Measurements from ENCODE around the gene KY. TPM values are rescaled to one million over a fixed set of nuclear protein-coding genes. Genes with fewer than 3 reads are reported as not detected.

The KY gene
- total RNA-seq, 1 donor from 2014 or later, result 0.12 TPM

GRCh38 chr3:134663721-134664456 is 13.1 kb upstream of the KY start:
- Mint-ChIP-seq H3K36me3 (ENCODE audit: low read depth) (peaks cover 2% of the 10 kb centered on the region), H3K4me1 (ENCODE audit: low read depth) (no peaks in the 10 kb centered on the region), H3K4me3 (ENCODE audit: unreplicated experiment) (no peak overlapping the region), H3K27me3 (ENCODE audit: low read depth) (peaks cover 3% of the 10 kb centered on the region), H3K9me3 (ENCODE audit: low read depth) (peaks cover 5% of the 10 kb centered on the region), H3K27ac (ENCODE audit: unreplicated experiment) (peak overlapping the region; percentile 71)
- no peak for TF ChIP-seq CTCF (IDR thresholded peaks at IDR 0.05)
- no peak for DNase-seq (ENCODE audit: low spot score)

- no peak for DNase-seq (ENCODE audit: low spot score)
- no peaks in the 10 kb centered on the region for H3K4me1 Mint-ChIP-seq (ENCODE audit: low read depth)
- peaks cover 5% of the 10 kb centered on the region for H3K9me3 Mint-ChIP-seq (ENCODE audit: low read depth)
- TF ChIP-seq CTCF (IDR thresholded peaks at IDR 0.05), result no peak
- H3K27ac Mint-ChIP-seq (ENCODE audit: unreplicated experiment), result no peak overlapping the region
- peaks cover 6% of the 10 kb centered on the region for H3K27me3 Mint-ChIP-seq (ENCODE audit: low read depth)
- H3K36me3 Mint-ChIP-seq (ENCODE audit: low read depth), result peaks cover 2% of the 10 kb centered on the region
- no peak overlapping the region for H3K4me3 Mint-ChIP-seq (ENCODE audit: unreplicated experiment)
Measured at GRCh38 chr3:134660046-134660441, 9.2 kb upstream of the KY start.

GRCh38 chr3:134659391-134660045 is 8.7 kb upstream of the KY start:
- H3K4me3 Mint-ChIP-seq (ENCODE audit: unreplicated experiment), result no peak overlapping the region
- no peak for DNase-seq (ENCODE audit: low spot score)
- TF ChIP-seq CTCF (IDR thresholded peaks at IDR 0.05), result no peak
- no peaks in the 10 kb centered on the region for H3K4me1 Mint-ChIP-seq (ENCODE audit: low read depth)
- no peak overlapping the region for H3K27ac Mint-ChIP-seq (ENCODE audit: unreplicated experiment)
- H3K27me3 Mint-ChIP-seq (ENCODE audit: low read depth), result peaks cover 6% of the 10 kb centered on the region
- H3K9me3 Mint-ChIP-seq (ENCODE audit: low read depth), result peaks cover 5% of the 10 kb centered on the region
- peaks cover 2% of the 10 kb centered on the region for H3K36me3 Mint-ChIP-seq (ENCODE audit: low read depth)

GRCh38 chr3:134658555-134658954 is 7.7 kb upstream of the KY start:
- no peak for DNase-seq (ENCODE audit: low spot score)
- no peak for TF ChIP-seq CTCF (IDR thresholded peaks at IDR 0.05)

GRCh38 chr3:134656211-134656800 is 5.5 kb upstream of the KY start:
- no peak for DNase-seq (ENCODE audit: low spot score)
- Mint-ChIP-seq H3K9me3 (ENCODE audit: low read depth) (peaks cover 2% of the 10 kb centered on the region), H3K36me3 (ENCODE audit: low read depth) (peaks cover under 1% of the 10 kb centered on the region), H3K27ac (ENCODE audit: unreplicated experiment) (no peak overlapping the region), H3K4me1 (ENCODE audit: low read depth) (peaks cover 15% of the 10 kb centered on the region), H3K4me3 (ENCODE audit: unreplicated experiment) (no peak overlapping the region), H3K27me3 (ENCODE audit: low read depth) (peaks cover 6% of the 10 kb centered on the region)
- TF ChIP-seq CTCF (IDR thresholded peaks at IDR 0.05), result no peak

More at GRCh38 chr3:134658555-134658954, 7.7 kb upstream of the KY start:
- Mint-ChIP-seq H3K36me3 (ENCODE audit: low read depth) (peaks cover 2% of the 10 kb centered on the region), H3K9me3 (ENCODE audit: low read depth) (peaks cover 5% of the 10 kb centered on the region), H3K4me1 (ENCODE audit: low read depth) (no peaks in the 10 kb centered on the region), H3K27ac (ENCODE audit: unreplicated experiment) (no peak overlapping the region), H3K27me3 (ENCODE audit: low read depth) (peaks cover 6% of the 10 kb centered on the region), H3K4me3 (ENCODE audit: unreplicated experiment) (no peak overlapping the region)
